Measurements from ENCODE around the gene ELN.
"Not testable (repeated sequence)": the region's sequence is repeated elsewhere in the genome, so short reads cannot be mapped to it uniquely, and the experiment has no call there.

The ELN gene

DNA sequence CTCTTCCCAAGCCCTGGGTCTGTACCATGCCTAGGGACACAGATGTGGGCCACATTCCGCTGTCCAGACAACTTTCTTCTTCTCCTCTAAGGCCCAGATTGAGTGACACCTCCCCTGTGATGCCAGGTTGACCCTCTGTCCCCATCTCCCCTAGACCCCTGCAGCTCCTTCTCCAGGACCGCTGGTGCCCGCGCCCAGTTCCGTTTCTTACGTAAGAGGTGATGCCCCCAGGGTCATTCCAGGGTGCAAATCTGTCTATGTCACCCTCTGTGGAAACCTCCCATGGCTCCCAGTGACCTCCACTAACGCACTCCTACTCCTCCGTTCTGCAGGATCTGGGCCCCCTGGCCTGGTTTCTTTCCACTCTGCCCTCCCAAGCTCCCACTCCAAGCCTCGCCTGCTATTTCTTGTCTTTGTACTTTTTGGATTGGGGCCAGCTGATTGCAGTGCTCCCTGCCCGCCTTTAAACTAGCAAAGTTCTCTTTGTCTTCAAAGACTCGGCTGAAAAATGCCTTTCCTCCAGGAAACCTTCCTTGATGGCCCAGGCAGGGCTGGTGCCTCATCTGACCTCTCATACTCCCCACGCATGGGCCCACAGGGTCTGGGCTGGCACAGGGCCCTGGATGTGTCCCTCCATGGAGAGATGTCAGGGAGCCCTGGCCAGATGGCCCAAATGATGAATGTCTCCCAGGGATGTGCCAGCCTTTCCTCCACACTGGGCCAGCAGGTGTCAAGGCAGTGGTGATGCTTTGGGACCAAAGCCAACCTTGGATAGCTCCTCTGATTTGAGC lies 21.3 kb upstream of the ELN start:
- Mint-ChIP-seq H3K4me3 (no peak overlapping the region), H3K4me1 (ENCODE audit: low read depth in 2 of 2) (peaks cover 8 to 9% of the 10 kb centered on the region in 2 donors), H3K27me3 (peaks cover 0 to 16% of the 10 kb centered on the region in 2 donors), H3K9me3 (no peaks in the 10 kb centered on the region), H3K36me3 (ENCODE audit: insufficient read depth) (peaks cover 3% of the 10 kb centered on the region), H3K27ac (no peak overlapping the region)
- ATAC-seq (replicated peaks) (no peak), DNase-seq (no peak)

DNA sequence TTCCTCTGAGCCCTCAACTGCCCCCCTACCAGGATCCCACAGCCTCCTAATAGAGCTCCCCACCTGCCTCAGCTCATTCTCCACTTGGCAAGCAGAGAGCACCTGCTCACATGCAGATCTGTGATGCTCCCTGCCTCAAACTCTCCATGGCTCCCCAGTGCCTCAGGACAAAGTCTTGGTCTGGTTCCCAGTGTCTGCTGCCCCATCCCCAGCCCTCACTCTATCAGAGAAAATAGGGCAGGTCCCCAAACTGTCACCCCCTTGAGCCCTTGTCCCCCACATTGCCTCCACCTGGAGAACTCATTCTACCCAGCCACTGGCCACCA lies 20.8 kb upstream of the ELN start:
- Mint-ChIP-seq H3K27me3 (peaks cover 0 to 16% of the 10 kb centered on the region in 2 donors), H3K27ac (no peak overlapping the region), H3K4me1 (ENCODE audit: low read depth in 2 of 2) (peaks cover 5 to 9% of the 10 kb centered on the region in 2 donors), H3K4me3 (no peak overlapping the region), H3K9me3 (no peaks in the 10 kb centered on the region), H3K36me3 (ENCODE audit: insufficient read depth) (peaks cover 3% of the 10 kb centered on the region)
- ATAC-seq (replicated peaks) = no peak
- DNase-seq = no peak

DNA sequence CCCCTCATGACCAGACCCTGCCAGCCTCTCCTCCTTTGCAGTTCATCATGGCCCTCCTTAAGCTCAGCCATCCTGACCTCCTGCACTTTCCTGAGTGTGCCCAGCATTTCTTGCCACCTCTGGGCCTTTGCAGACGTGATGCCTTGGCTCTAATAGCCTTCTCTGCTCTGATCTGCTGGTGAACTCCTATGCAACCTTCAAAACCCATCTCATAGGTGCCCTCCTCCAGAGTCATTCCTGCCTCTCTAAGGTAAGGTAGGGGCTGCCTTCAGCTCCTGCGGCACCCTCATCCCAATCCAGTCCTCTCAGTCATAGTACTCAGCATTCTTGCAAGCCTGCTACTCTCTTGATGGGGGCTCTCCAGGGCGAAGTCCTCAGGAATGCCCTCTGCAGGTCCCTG lies 19.3 kb upstream of the ELN start:
- DNase-seq (no peak), ATAC-seq (replicated peaks) (no peak)
- Mint-ChIP-seq H3K9me3 (no peaks in the 10 kb centered on the region), H3K36me3 (ENCODE audit: insufficient read depth) (peaks cover 3% of the 10 kb centered on the region), H3K4me1 (ENCODE audit: low read depth in 2 of 2) (peaks cover 0 to 3% of the 10 kb centered on the region in 2 donors), H3K27ac (no peak overlapping the region), H3K27me3 (peaks cover 0 to 16% of the 10 kb centered on the region in 2 donors), H3K4me3 (no peak overlapping the region)

DNA sequence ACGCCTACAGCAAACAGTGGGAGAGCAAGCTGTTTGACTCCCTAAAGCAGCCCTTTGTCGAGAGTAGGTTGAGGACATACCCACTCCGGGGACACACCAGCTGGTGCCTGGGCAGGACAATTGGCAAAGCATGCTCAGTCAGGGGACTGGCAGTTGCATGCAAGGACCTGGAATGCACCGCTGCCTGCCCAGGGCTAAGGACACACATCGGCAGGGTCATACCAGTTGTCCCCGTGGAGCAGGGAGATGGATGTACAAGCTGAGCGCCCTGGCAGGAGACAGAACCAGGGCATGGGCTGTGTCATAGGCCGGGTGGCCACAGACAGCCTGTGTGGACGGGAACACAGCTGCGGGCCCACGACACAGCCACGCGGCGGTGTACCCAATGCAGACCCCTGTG lies 18.3 kb upstream of the ELN start:
- no peak overlapping the region for H3K4me3 Mint-ChIP-seq
- no peak for ATAC-seq (replicated peaks)

DNA sequence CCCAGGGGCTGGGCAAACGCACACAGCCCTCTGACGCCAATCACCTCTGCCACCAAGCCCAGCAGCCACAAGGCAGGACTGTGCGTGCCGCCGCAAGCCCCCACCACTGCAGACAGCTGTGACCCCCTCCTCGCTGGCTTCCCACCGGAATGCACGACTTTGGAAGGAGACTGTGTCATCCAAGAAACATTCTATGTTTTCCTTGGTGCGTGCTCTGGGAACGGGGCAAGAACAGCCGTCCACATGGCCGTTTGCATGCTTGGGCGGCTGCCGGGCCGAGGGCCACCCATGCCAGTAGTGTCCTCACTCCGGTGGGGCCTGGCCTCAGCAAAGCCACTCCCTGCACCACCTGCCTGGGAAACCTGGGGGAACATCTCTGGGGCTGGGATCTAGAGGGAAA lies 17.6 kb upstream of the ELN start:
- peaks cover 3% of the 10 kb centered on the region for H3K36me3 Mint-ChIP-seq (ENCODE audit: insufficient read depth)

More for the DNA sequence above, 18.3 kb upstream of the ELN start:
- Mint-ChIP-seq H3K9me3 (no peaks in the 10 kb centered on the region), H3K27ac (no peak overlapping the region), H3K4me1 (ENCODE audit: low read depth in 2 of 2) (peaks cover 0 to 3% of the 10 kb centered on the region in 2 donors), H3K36me3 (ENCODE audit: insufficient read depth) (peaks cover 3% of the 10 kb centered on the region), H3K27me3 (peaks cover 0 to 16% of the 10 kb centered on the region in 2 donors)
- DNase-seq = no peak

DNA sequence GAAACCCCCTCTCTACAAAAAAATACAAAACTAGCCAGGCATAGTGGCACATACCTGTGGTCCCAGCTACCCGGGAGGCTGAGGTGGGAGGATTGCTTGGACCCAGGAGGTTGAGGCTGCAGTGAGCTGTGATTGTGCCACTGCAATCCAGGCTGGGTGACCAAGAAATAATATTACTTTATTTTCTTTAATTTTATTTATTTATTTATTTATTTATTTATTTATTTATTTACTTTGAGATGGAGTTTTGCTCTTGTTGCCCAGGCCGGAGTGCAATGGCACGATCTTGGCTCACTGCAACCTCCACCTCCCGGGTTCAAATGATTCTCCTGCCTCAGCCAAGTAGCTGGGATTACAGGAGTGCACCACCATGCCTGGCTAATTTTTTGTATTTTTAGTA lies 16.6 kb upstream of the ELN start:
- peaks cover 0 to 16% of the 10 kb centered on the region in 2 donors for H3K27me3 Mint-ChIP-seq
- not testable (repeated sequence) for DNase-seq; H3K4me1 Mint-ChIP-seq (ENCODE audit: low read depth in 2 of 2); H3K4me3 Mint-ChIP-seq; H3K36me3 Mint-ChIP-seq (ENCODE audit: insufficient read depth); H3K27ac Mint-ChIP-seq; ATAC-seq (replicated peaks); H3K9me3 Mint-ChIP-seq

More for the DNA sequence above, 17.6 kb upstream of the ELN start:
- no peak for ATAC-seq (replicated peaks)
- H3K4me1 Mint-ChIP-seq (ENCODE audit: low read depth in 2 of 2) = peaks cover 0 to 3% of the 10 kb centered on the region in 2 donors
- H3K27ac Mint-ChIP-seq = no peak overlapping the region
- H3K4me3 Mint-ChIP-seq = no peak overlapping the region
- no peak for DNase-seq
- no peaks in the 10 kb centered on the region for H3K9me3 Mint-ChIP-seq
- peaks cover 0 to 16% of the 10 kb centered on the region in 2 donors for H3K27me3 Mint-ChIP-seq

DNA sequence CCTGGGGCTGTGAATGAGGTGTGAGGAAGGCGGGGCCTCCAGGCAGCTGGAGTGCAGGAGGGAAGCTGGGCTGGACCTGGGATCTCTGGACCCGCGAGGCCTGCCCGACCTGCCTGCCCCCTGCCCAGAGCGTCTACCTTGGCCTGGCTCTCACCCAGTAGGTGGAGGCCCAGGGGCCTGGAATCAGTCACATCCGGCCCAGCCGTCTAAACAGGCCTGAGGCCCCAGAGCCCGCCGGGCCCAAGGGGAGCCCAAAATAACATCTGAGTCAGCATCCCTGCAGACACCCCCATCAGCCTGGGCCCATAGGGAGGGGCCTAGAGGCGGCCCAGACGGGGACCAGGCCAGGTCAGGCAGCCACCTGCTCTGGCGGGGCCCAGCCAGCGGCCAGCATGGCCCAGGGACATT lies 15.1 kb upstream of the ELN start:
- H3K9me3 Mint-ChIP-seq = no peaks in the 10 kb centered on the region
- H3K27ac Mint-ChIP-seq = no peak overlapping the region
- no peak for ATAC-seq (replicated peaks)
- no peaks in the 10 kb centered on the region for H3K4me1 Mint-ChIP-seq (ENCODE audit: low read depth in 2 of 2)
- no peaks in the 10 kb centered on the region for H3K36me3 Mint-ChIP-seq (ENCODE audit: insufficient read depth)
- no peak overlapping the region for H3K4me3 Mint-ChIP-seq
- no peak for DNase-seq
- peaks cover 0 to 16% of the 10 kb centered on the region in 2 donors for H3K27me3 Mint-ChIP-seq

DNA sequence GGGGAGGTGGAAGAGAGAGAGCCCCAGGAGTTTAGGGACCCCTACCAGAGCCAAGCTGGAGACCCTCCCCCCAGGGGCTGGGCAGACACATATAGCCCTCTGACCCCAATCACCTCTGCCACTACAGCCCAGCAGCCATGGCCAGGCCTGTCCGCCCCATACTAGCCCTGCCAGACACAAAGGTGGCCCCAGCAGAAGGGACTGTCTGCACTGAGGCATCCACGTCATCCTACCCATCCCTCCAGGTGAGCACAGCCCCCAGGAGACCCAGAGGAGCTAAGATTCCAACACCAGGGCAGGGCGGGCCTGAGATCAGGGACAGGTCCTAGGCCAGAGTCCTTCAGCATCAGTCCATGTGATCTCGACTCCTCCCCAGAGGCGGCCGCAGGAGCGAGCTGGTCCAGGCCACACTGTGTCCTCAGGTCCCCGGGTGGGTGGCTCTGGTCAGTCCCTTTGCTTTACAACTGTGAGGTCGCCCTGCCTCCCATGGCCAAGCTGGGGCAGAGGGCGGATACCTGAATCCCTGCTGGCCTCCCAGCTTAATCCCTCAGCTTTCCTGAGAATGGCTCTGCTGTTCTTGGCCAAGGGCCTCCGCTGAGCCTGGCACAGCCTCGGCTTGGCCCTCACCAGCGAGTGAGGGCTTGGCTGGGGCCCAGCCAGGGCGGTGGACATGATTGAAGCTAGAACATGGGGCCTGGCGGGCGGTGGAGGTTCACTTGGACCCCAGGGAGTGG lies 14.3 kb upstream of the ELN start:
- Mint-ChIP-seq H3K4me3 (no peak overlapping the region), H3K27ac (no peak overlapping the region), H3K9me3 (no peaks in the 10 kb centered on the region), H3K36me3 (ENCODE audit: insufficient read depth) (peaks cover 2% of the 10 kb centered on the region), H3K4me1 (ENCODE audit: low read depth in 2 of 2) (no peaks in the 10 kb centered on the region), H3K27me3 (peaks cover 7 to 24% of the 10 kb centered on the region in 2 donors)
- ATAC-seq (replicated peaks) = no peak
- DNase-seq = no peak

DNA sequence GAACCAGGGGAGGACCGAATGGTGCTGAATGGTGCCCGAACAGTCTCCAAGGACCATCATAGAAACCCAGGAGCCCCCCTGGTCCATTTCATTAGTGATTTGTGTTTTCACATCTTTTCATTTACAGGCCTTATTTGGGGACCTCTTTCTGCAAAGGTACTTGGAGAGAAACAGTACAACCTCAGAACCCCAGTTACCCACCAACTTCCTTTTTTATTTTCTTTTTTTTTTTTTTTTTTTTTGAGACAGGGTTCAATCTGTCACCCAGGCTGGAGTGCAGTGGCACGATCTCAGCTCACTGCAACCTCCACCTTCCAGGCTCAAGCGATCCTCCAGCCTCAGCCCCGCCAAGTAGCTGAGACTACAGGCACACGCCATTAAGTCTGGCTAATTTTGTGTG lies 13.0 kb upstream of the ELN start:
- DNase-seq = no peak
- Mint-ChIP-seq H3K36me3 (ENCODE audit: insufficient read depth) (peaks cover 2% of the 10 kb centered on the region), H3K4me1 (ENCODE audit: low read depth in 2 of 2) (no peaks in the 10 kb centered on the region), H3K9me3 (no peaks in the 10 kb centered on the region), H3K27ac (no peak overlapping the region), H3K4me3 (no peak overlapping the region), H3K27me3 (peaks cover 9 to 31% of the 10 kb centered on the region in 2 donors)
- ATAC-seq (replicated peaks) = no peak

DNA sequence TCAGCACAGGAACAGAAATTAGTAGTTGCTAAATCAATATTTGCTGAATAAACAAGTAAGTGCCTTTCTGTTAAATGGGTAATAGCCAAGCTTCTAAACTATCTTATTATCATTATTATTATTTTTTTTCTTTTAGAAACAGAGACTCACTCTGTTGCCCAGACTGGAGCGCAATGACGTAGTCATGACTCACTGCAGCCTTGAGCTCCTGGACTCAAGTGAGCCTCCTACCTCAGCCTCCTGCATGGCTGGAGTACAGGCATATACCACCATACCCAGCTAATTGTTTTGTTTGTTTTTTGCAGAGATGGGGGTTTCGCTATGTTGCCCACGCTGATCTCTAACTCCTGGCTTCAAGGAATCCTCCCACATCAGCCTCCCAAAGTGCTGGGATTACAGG lies 12.3 kb upstream of the ELN start:
- H3K4me3 Mint-ChIP-seq = no peak overlapping the region
- ATAC-seq (replicated peaks) (no peak), DNase-seq (no peak)
- H3K4me1 Mint-ChIP-seq (ENCODE audit: low read depth in 2 of 2) = no peaks in the 10 kb centered on the region
- peaks cover 9 to 25% of the 10 kb centered on the region in 2 donors for H3K27me3 Mint-ChIP-seq
- peaks cover 2% of the 10 kb centered on the region for H3K36me3 Mint-ChIP-seq (ENCODE audit: insufficient read depth)
- no peak overlapping the region for H3K27ac Mint-ChIP-seq
- no peaks in the 10 kb centered on the region for H3K9me3 Mint-ChIP-seq

DNA sequence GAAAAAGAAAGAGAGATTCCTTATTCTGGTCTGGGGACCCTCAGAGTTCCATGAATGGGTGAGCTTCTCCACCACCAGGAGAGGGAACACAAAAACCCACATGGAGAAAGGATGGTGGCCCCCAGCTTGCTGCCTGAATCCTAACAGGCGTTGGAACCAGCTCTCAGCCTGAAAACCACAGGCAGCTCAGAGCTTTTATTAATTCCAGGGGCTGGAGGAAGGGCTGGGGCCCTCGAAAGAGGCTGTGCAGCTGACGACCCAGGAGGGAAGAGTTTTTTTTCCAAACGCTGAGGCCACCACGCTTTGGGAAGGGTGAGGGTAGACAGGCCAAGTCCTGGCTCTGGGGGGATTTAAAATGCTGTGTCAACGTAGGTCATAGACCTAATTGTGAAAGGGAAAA lies 10.8 kb upstream of the ELN start:
- H3K4me1 Mint-ChIP-seq (ENCODE audit: low read depth in 2 of 2) = no peaks in the 10 kb centered on the region
- DNase-seq (no peak), ATAC-seq (replicated peaks) (no peak)
- H3K27ac Mint-ChIP-seq = no peak overlapping the region
- peaks cover 2% of the 10 kb centered on the region for H3K36me3 Mint-ChIP-seq (ENCODE audit: insufficient read depth)
- peaks cover 9 to 32% of the 10 kb centered on the region in 2 donors for H3K27me3 Mint-ChIP-seq
- no peaks in the 10 kb centered on the region for H3K9me3 Mint-ChIP-seq
- H3K4me3 Mint-ChIP-seq = no peak overlapping the region

DNA sequence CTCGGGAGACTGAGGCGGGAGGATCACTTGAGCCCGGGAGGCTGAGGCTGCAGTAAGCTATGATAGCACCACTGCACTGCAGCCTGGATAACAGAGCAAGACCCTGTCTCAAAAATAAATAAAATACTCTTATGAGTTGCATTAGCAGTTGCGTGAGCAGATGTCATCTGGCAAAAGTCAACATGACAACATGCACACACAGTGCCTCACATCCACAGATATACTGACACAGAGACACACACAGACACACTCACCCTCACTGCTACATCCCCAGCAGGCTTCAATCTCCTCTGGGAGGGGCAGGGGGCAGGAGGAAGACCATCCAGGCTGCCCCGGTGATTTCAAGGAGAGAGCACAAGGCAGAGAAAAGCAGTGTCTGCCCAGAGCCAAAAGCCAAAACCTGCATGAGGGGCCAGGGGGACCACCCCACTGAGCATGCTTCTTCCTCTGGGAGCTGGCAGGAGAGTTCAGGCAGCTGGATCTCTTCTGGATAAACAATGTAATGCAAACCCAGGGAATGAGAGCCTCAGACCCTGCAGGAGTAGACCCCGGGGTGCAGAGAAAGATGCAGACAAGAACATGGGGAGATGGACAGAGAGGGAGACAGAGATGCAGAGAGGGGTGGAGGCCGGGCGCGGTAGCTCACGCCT lies 9.6 kb upstream of the ELN start:
- ATAC-seq (replicated peaks) = no peak
- H3K27me3 Mint-ChIP-seq = peaks cover 11 to 41% of the 10 kb centered on the region in 2 donors
- H3K36me3 Mint-ChIP-seq (ENCODE audit: insufficient read depth) = peaks cover 2% of the 10 kb centered on the region
- H3K4me3 Mint-ChIP-seq = no peak overlapping the region
- H3K4me1 Mint-ChIP-seq (ENCODE audit: low read depth in 2 of 2) = no peaks in the 10 kb centered on the region
- DNase-seq = no peak
- no peak overlapping the region for H3K27ac Mint-ChIP-seq
- no peaks in the 10 kb centered on the region for H3K9me3 Mint-ChIP-seq

DNA sequence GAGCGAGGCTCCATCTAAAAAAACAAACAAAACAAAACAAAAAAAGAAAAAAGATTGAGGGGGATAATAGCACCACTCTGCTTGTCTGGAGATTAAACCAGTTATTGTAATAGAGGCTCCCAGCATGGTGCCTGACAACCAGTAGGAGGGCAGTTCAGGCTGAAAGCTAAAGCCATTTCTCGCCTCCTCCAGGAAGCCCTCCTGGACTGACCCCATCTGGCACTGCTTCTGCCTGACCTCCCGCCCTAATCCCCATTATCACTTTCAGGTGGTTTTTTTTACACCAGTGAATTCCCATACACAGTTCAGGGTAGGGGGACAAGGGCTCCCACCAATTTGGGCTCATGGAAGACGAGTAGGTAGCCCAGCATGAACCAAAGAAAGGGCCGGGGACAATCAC lies 8.8 kb upstream of the ELN start:
- no peak overlapping the region for H3K27ac Mint-ChIP-seq
- DNase-seq (no peak), ATAC-seq (replicated peaks) (no peak)
- H3K36me3 Mint-ChIP-seq (ENCODE audit: insufficient read depth) = peaks cover 2% of the 10 kb centered on the region
- H3K4me3 Mint-ChIP-seq = no peak overlapping the region
- no peaks in the 10 kb centered on the region for H3K4me1 Mint-ChIP-seq (ENCODE audit: low read depth in 2 of 2)
- peaks cover 18 to 49% of the 10 kb centered on the region in 2 donors for H3K27me3 Mint-ChIP-seq
- no peaks in the 10 kb centered on the region for H3K9me3 Mint-ChIP-seq

DNA sequence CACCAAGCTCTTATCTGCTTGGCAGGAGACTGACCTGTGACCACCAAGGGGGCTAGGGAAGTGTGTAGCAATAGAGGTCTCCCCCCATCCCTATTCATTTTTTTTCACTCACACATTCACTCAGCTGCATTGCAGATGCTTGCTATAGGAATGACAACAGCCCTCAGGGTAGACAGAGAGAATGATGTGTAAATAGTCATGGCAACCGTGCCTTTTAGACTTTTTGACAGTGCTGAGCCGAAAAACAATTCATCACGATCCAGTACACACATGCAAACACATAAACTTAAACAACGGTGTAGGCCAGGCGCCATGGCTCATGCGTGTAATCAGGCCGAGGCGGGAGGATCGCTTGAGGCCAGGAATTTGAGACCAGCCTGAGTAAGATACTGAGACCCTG lies 7.6 kb upstream of the ELN start:
- no peak overlapping the region for H3K27ac Mint-ChIP-seq

More for the DNA sequence above, 7.6 kb upstream of the ELN start:
- Mint-ChIP-seq H3K4me3 (no peak overlapping the region), H3K4me1 (ENCODE audit: low read depth in 2 of 2) (no peaks in the 10 kb centered on the region), H3K27me3 (peaks cover 29 to 61% of the 10 kb centered on the region in 2 donors), H3K9me3 (no peaks in the 10 kb centered on the region), H3K36me3 (ENCODE audit: insufficient read depth) (peaks cover 2% of the 10 kb centered on the region)
- ATAC-seq (replicated peaks) (no peak), DNase-seq (no peak)

All from effector memory CD8-positive, alpha-beta T cell (primary cell).